ENCODE measurements around the gene NPHS1.
"Not testable (repeated sequence)": the region's sequence is repeated elsewhere in the genome, so short reads cannot be mapped to it uniquely, and the experiment has no call there.

The NPHS1 gene

GRCh38 chr19:35848486-35848885, 3.8 kb downstream of the NPHS1 start:
- no peak for DNase-seq

GRCh38 chr19:35847911-35848310, 4.4 kb downstream of the NPHS1 start:
- no peak for DNase-seq

- no peak for DNase-seq
Measured at GRCh38 chr19:35846038-35846668, 6.2 kb downstream of the NPHS1 start.

GRCh38 chr19:35845215-35846037, 6.9 kb downstream of the NPHS1 start:
- DNase-seq, result no peak

GRCh38 chr19:35844482-35845214, 7.7 kb downstream of the NPHS1 start:
- DNase-seq, result no peak

- DNase-seq, result no peak
Measured at GRCh38 chr19:35843676-35844481, 8.4 kb downstream of the NPHS1 start.

GRCh38 chr19:35842666-35843272, 9.5 kb downstream of the NPHS1 start:
- no peak for DNase-seq

- DNase-seq, result no peak
Measured at GRCh38 chr19:35841961-35842595, 10.2 kb downstream of the NPHS1 start.

- DNase-seq, result not testable (repeated sequence)
Measured at GRCh38 chr19:35836096-35836495, 16.2 kb downstream of the NPHS1 start.

GRCh38 chr19:35833972-35834371, 18.3 kb downstream of the NPHS1 start:
- no peak for DNase-seq

GRCh38 chr19:35832054-35832453, 20.2 kb downstream of the NPHS1 start:
- no peak for DNase-seq

- DNase-seq, result no peak
Measured at GRCh38 chr19:35830986-35831385, 21.3 kb downstream of the NPHS1 start.

GRCh38 chr19:35828692-35829301, 23.5 kb downstream of the NPHS1 start:
- DNase-seq, result no peak

- no peak for DNase-seq
Measured at GRCh38 chr19:35824150-35824549, 28.2 kb downstream of the NPHS1 start.

- no peak for DNase-seq
Measured at GRCh38 chr19:35822579-35822978, 29.7 kb downstream of the NPHS1 start.

- no peak for DNase-seq
Measured at GRCh38 chr19:35818445-35818844, 33.9 kb downstream of the NPHS1 start.

GRCh38 chr19:35816846-35817245, 35.5 kb downstream of the NPHS1 start:
- no peak for DNase-seq

GRCh38 chr19:35816262-35816661, 36.0 kb downstream of the NPHS1 start:
- DNase-seq, result no peak

GRCh38 chr19:35813043-35813890, 39.0 kb downstream of the NPHS1 start:
- no peak for DNase-seq

- DNase-seq, result no peak
Measured at GRCh38 chr19:35812220-35813042, 39.9 kb downstream of the NPHS1 start, which contains the start of gene PRODH2. PRODH2 (minus strand) TSS chr19:35812845; CDS start chr19:35812805, 40 bp downstream.
